Omental fat pad (tissue), 4 donors: ENCODE data around the gene NR3C1. TPM values are rescaled to one million over a fixed set of nuclear protein-coding genes. Genes with fewer than 3 reads are reported as not detected.

Experiments used
- ATAC-seq: fragments of 150-250 bp; one replicate; pipeline ENCODE4 v1.9.1; 2016; ENCODE audit warnings: mild to moderate bottlenecking, moderate library complexity; ENCODE audit not compliant: low FRiP score
- DNase-seq: peaks from one replicate; pipeline ENCODE4 v3.0.0-alpha.2; 2019; ENCODE audit warnings: low spot score
- CTCF ChIP-seq, 3 donors: fragments of 450-650 bp; IDR thresholded peaks; one replicate each; pipeline ENCODE4 v1.5.1; 2016 to 2017; ENCODE audit warnings: antibody characterized with exemption in 3 of 3, mild to moderate bottlenecking in 3 of 3, moderate library complexity in 2 of 3
- total RNA-seq, 4 donors: library from RNA; depleted of rRNA; stranded (reverse); fragments of >200 nt; gene quantifications; one replicate each; pipeline ENCODE4 v1.1.0, GENCODE V29; 2016

Gene NR3C1
- 100 to 1,000 TPM in 1 of 4 donors, 10 to 100 TPM in 3; 57.1 to 102 (median 62.3) TPM for total RNA-seq

- peak; percentile 83 for ATAC-seq
- TF ChIP-seq CTCF (IDR thresholded peaks at IDR 0.05), result no peak
- DNase-seq, result peak; percentile 25
These were observed at the start of gene NR3C1 for GRCh38 chr5:143403593-143404415. Gene NR3C1, minus strand, starts transcription at chr5:143403686. Its CDS starts 2,847 bp downstream, at chr5:143400839.

GRCh38 chr5:143449772-143450171, 46.3 kb upstream of the NR3C1 start:
- no peak for TF ChIP-seq CTCF (IDR thresholded peaks at IDR 0.05)
- ATAC-seq (no peak), DNase-seq (no peak)

- ATAC-seq (no peak), DNase-seq (no peak)
- TF ChIP-seq CTCF (IDR thresholded peaks at IDR 0.05), result no peak
These were observed 45.0 kb upstream of the NR3C1 start for GRCh38 chr5:143448518-143448917.

DNA sequence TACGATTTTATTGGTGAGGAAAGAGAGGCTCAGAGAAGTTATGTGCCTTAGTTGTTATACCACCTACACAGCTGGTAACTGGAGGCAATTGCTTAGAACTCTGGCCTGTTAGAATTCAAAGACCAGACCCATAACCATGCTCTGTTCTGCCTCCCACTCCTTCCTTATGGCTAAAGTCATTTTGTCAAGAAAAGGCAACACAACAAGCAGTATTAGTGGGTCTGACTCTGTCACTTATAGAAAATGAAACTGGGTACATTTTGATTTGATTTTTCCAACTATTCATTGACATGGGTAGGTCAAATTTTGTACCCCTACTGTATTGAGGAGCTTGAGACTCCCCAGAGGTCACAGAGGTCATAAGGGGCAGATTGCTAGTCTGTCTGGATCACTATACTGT, 44.5 kb upstream of the NR3C1 start:
- TF ChIP-seq CTCF (IDR thresholded peaks at IDR 0.05), result no peak
- ATAC-seq (no peak), DNase-seq (no peak)

GRCh38 chr5:143446535-143447226, 43.2 kb upstream of the NR3C1 start:
- no peak for TF ChIP-seq CTCF (IDR thresholded peaks at IDR 0.05)
- ATAC-seq, result no peak

GRCh38 chr5:143445776-143446175, 42.3 kb upstream of the NR3C1 start:
- no peak for TF ChIP-seq CTCF (IDR thresholded peaks at IDR 0.05)
- ATAC-seq (no peak), DNase-seq (no peak)

More at GRCh38 chr5:143446535-143447226, 43.2 kb upstream of the NR3C1 start:
- DNase-seq, result no peak
